ENCODE results near the gene LRRC70. TPM values are rescaled to one million over a fixed set of nuclear protein-coding genes. Genes with fewer than 3 reads are reported as not detected.
"Not testable (repeated sequence)": the region's sequence is repeated elsewhere in the genome, so short reads cannot be mapped to it uniquely, and the experiment has no call there.

The LRRC70 gene
- total RNA-seq, 1 donor from 2014 or later = 0.83 TPM

DNA sequence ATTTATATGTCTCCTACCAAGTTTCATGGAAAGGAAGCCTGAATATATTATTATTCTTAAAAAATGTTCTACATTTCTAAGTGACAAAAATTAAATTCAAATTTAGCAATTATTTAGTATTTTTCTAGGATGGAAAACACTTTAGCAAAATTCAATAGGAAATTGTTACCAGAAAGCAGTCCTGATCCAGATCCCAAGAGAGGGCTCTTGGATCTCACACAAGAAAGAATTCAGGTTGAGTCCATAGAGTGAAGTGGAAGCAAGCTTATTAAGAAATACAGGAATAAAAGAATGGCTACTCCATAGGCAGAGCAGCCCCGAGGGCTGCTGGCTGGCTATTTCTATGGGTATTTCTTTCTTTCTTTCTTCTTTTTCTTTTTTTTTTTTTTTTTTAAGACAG lies 44.7 kb downstream of the LRRC70 start:
- Mint-ChIP-seq H3K36me3 (ENCODE audit: low read depth) (no peaks in the 10 kb centered on the region), H3K27ac (no peak overlapping the region), H3K27me3 (ENCODE audit: insufficient read depth) (no peaks in the 10 kb centered on the region), H3K4me3 (no peak overlapping the region), H3K9me3 (no peaks in the 10 kb centered on the region), H3K4me1 (ENCODE audit: low read depth) (no peaks in the 10 kb centered on the region)
- no peak for DNase-seq (ENCODE audit: low spot score)
- intact Hi-C loops (cut with micrococcal nuclease) = no loop called here

DNA sequence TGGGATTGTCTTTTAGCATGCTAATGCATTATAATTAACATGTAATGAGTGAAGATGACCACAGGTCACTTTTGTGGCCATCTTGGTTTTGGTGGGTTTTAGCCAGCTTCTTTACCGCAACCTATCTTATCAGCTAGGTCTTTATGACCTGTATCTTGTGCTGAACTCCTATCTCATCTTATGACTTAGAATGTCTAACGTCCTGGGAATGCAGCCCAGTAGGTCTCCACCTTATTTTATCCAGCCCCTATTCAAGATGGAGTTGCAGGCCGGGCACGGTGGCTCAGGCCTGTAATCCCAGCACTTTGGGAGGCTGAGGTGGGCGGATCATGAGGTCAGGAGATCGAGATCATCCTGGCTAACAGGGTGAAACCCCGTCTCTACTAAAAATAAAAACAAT lies 45.8 kb downstream of the LRRC70 start:
- H3K4me3 Mint-ChIP-seq; H3K36me3 Mint-ChIP-seq (ENCODE audit: low read depth); H3K27ac Mint-ChIP-seq; DNase-seq (ENCODE audit: low spot score); H3K27me3 Mint-ChIP-seq (ENCODE audit: insufficient read depth); intact Hi-C loops (cut with micrococcal nuclease); H3K4me1 Mint-ChIP-seq (ENCODE audit: low read depth); H3K9me3 Mint-ChIP-seq: not testable (repeated sequence)

DNA sequence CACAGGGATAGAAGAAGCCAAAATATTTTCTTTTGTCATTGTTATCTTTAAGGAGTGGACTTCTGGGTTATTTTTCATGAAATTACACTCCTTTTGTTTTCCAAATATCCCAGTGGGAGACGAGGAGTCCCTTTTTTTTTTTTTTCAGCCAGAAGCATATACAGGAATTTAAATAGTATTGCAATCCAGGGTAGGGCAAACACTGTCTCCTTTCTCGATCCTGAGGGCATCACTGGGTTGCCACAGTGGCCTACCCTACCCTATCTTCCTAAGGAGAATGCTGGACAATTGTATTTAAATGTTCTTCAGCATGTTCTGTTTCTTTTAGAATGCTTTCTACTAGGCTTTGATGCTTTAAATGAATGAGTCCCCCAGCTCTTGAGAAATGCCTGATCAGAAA lies 47.9 kb downstream of the LRRC70 start:
- no peak overlapping the region for H3K27ac Mint-ChIP-seq
- no peak overlapping the region for H3K4me3 Mint-ChIP-seq
- H3K27me3 Mint-ChIP-seq (ENCODE audit: insufficient read depth) = no peaks in the 10 kb centered on the region

DNA sequence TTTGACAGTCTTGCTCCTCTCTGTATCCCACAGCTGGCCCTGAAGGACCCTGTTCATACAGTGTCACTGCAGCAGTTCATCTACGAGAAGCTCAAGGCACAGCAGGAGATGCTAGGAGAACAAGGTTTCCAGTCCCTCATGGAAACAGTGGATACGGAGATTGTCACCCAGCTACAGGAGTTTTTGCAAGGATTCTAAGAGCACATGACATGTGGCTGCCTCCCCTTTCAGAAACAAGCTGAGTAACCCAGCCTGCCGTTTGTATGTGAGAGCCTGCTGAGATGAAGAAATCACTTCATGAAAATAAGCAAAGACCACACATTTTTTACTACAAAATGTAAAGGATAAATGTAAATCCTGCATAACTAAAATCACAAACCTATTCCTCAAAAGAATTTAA lies 48.5 kb downstream of the LRRC70 start:
- Mint-ChIP-seq H3K4me1 (ENCODE audit: low read depth) (no peaks in the 10 kb centered on the region), H3K36me3 (ENCODE audit: low read depth) (peaks cover 4% of the 10 kb centered on the region)
- intact Hi-C loops (cut with micrococcal nuclease) = no loop called here

More for the DNA sequence above, 47.9 kb downstream of the LRRC70 start:
- intact Hi-C loops (cut with micrococcal nuclease) = no loop called here
- DNase-seq (ENCODE audit: low spot score) = no peak
- H3K4me1 Mint-ChIP-seq (ENCODE audit: low read depth) = no peaks in the 10 kb centered on the region
- peaks cover 4% of the 10 kb centered on the region for H3K36me3 Mint-ChIP-seq (ENCODE audit: low read depth)
- no peaks in the 10 kb centered on the region for H3K9me3 Mint-ChIP-seq

DNA sequence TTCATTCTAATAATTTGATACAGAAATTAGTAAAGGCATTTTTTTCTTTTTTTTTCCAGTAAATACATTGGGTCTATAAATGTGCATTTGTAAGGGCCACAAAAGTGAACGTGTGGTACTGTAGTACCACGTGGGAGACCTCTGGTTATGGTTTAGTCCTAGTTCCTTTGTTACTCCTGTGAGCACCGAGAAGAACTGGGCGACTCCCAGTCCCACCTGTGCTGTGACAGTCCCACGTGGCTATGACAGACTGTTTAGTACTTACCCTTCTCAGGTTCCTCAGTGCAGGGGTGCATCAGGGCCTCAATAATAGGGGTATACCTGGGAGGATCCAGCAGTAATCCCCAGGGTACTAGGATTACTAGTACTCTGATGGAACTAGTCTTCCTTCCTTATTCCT lies 49.3 kb downstream of the LRRC70 start:
- intact Hi-C loops (cut with micrococcal nuclease) = no loop called here
- Mint-ChIP-seq H3K9me3 (no peaks in the 10 kb centered on the region), H3K27ac (no peak overlapping the region)

More for the DNA sequence above, 48.5 kb downstream of the LRRC70 start:
- Mint-ChIP-seq H3K9me3 (no peaks in the 10 kb centered on the region), H3K27ac (no peak overlapping the region), H3K4me3 (no peak overlapping the region), H3K27me3 (ENCODE audit: insufficient read depth) (no peaks in the 10 kb centered on the region)
- DNase-seq (ENCODE audit: low spot score) = no peak

More for the DNA sequence above, 49.3 kb downstream of the LRRC70 start:
- Mint-ChIP-seq H3K4me1 (ENCODE audit: low read depth) (no peaks in the 10 kb centered on the region), H3K36me3 (ENCODE audit: low read depth) (peaks cover 4% of the 10 kb centered on the region), H3K27me3 (ENCODE audit: insufficient read depth) (no peaks in the 10 kb centered on the region), H3K4me3 (no peak overlapping the region)
- no peak for DNase-seq (ENCODE audit: low spot score)

Other genes with a start within 250 kb of the LRRC70 start
- 42.4 and 45.0 TPM in 2 replicates for gene DIMT1, start 174.9 kb upstream of the LRRC70 start, total RNA-seq
- gene IPO11, start 166.1 kb upstream of the LRRC70 start, total RNA-seq = 52.5 and 54.2 TPM in 2 replicates